ENCODE results near the gene NPPA. TPM values are rescaled to one million over a fixed set of nuclear protein-coding genes. Genes with fewer than 3 reads are reported as not detected.

Gene NPPA
- total and polyA plus RNA-seq, 9 of the 15 experiments (the other 6 are each of a cell fraction or from before 2014, with no cell fraction given) = not detected

DNA sequence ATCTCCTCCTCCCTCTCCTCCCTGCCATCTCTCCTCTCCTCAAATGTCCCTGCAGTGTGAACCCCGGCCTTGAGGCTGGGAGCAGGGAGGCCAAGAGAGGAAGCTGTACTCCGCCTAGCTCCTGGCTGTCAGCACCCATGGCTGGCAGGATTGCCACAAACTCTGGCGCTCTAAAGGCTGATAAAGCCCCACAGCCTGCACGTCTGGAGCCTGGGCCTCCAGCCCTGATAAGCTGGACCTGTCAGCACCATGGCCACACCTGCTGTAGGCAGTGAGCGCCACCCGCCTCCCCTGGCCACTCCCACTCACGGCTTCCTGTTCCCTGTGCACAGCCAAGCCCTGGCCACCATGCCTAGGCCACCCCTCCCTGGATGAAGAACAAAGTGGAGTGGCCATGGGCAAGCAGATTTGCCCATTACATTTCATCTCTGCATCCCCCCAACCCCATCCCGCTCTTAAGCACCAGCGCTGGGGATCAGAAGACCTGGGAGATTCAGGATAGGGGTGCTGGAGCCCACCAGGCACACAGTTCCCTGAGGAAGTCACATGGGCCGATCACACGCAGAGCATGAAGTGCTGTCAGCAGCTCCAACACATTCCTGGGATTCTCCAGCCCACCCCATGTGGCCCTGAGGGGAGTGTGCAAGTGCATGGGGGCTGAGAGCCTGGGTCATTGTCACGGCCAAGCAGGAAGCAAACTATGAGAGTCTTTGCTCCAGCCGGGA, 35.4 kb upstream of the NPPA start (continued):
- TF ChIP-seq NR2C1 (IDR thresholded peaks at IDR 0.05) (no peak), NR2C1 (tag; IDR thresholded peaks at IDR 0.05) (peak; percentile 62; the same call in 1 of the 2 replicates), ZNF436 (CRISPR knock-in tag; IDR thresholded peaks at IDR 0.05) (no peak), FOXK2 (conservative IDR thresholded peaks at IDR 0.05 in 1 of 2, IDR thresholded peaks at IDR 0.05 in 1 of 2; ENCODE audit: low read depth in 2 of 2) (0 out of 4 replicates have a peak, but pooled peaks of 1 of the 2 experiments have one; percentile 28), HDAC8 (tag; IDR thresholded peaks at IDR 0.05) (no peak), CREM (IDR thresholded peaks at IDR 0.05; ENCODE audit: low read depth) (peak; percentile 87), IFI16 (CRISPR knock-in tag; IDR thresholded peaks at IDR 0.05) (no peak), CBX8 (IDR thresholded peaks at IDR 0.05; ENCODE audit: borderline replicate concordance, extremely low read depth, low read depth, low read length, poor library complexity, severe bottlenecking) (no peak), ZNF175 (CRISPR knock-in tag; IDR thresholded peaks at IDR 0.05; ENCODE audit: low read depth) (peak; percentile 96), SLC30A9 (CRISPR knock-in tag; IDR thresholded peaks at IDR 0.05) (no peak), HNRNPL (IDR thresholded peaks at IDR 0.05; ENCODE audit: low read depth, low read length) (0 out of 2 replicates have a peak, but pooled peaks have one; percentile 39), RFX1 (IDR thresholded peaks at IDR 0.05) (no peak), RBM22 (IDR thresholded peaks at IDR 0.05; ENCODE audit: low read depth, low read length, poor library complexity, severe bottlenecking) (no peak), HNRNPH1 (optimal IDR thresholded peaks at IDR 0.05; ENCODE audit: low read depth, low read length) (no peak), ZBTB7A (IDR thresholded peaks at IDR 0.05; ENCODE audit: borderline replicate concordance, control insufficient read depth, low read depth, low read length) (peak; percentile 24; the same call in 1 of the 2 replicates), ZSCAN29 (IDR thresholded peaks at IDR 0.05) (no peak), BCOR (IDR thresholded peaks at IDR 0.05) (peak; percentile 80)
- TF ChIP-seq, protein P1, sequence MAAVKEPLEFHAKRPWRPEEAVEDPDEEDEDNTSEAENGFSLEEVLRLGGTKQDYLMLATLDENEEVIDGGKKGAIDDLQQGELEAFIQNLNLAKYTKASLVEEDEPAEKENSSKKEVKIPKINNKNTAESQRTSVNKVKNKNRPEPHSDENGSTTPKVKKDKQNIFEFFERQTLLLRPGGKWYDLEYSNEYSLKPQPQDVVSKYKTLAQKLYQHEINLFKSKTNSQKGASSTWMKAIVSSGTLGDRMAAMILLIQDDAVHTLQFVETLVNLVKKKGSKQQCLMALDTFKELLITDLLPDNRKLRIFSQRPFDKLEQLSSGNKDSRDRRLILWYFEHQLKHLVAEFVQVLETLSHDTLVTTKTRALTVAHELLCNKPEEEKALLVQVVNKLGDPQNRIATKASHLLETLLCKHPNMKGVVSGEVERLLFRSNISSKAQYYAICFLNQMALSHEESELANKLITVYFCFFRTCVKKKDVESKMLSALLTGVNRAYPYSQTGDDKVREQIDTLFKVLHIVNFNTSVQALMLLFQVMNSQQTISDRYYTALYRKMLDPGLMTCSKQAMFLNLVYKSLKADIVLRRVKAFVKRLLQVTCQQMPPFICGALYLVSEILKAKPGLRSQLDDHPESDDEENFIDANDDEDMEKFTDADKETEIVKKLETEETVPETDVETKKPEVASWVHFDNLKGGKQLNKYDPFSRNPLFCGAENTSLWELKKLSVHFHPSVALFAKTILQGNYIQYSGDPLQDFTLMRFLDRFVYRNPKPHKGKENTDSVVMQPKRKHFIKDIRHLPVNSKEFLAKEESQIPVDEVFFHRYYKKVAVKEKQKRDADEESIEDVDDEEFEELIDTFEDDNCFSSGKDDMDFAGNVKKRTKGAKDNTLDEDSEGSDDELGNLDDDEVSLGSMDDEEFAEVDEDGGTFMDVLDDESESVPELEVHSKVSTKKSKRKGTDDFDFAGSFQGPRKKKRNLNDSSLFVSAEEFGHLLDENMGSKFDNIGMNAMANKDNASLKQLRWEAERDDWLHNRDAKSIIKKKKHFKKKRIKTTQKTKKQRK (IDR thresholded peaks at IDR 0.05; ENCODE audit: borderline replicate concordance, low read depth, low read length) = no peak
- TF ChIP-seq, protein P2, sequence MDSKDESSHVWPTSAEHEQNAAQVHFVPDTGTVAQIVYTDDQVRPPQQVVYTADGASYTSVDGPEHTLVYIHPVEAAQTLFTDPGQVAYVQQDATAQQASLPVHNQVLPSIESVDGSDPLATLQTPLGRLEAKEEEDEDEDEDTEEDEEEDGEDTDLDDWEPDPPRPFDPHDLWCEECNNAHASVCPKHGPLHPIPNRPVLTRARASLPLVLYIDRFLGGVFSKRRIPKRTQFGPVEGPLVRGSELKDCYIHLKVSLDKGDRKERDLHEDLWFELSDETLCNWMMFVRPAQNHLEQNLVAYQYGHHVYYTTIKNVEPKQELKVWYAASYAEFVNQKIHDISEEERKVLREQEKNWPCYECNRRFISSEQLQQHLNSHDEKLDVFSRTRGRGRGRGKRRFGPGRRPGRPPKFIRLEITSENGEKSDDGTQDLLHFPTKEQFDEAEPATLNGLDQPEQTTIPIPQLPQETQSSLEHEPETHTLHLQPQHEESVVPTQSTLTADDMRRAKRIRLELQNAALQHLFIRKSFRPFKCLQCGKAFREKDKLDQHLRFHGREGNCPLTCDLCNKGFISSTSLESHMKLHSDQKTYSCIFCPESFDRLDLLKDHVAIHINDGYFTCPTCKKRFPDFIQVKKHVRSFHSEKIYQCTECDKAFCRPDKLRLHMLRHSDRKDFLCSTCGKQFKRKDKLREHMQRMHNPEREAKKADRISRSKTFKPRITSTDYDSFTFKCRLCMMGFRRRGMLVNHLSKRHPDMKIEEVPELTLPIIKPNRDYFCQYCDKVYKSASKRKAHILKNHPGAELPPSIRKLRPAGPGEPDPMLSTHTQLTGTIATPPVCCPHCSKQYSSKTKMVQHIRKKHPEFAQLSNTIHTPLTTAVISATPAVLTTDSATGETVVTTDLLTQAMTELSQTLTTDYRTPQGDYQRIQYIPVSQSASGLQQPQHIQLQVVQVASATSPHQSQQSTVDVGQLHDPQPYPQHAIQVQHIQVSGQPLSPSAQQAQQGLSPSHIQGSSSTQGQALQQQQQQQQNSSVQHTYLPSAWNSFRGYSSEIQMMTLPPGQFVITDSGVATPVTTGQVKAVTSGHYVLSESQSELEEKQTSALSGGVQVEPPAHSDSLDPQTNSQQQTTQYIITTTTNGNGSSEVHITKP (IDR thresholded peaks at IDR 0.05; ENCODE audit: partially characterized antibody) = no peak

All from K562 (cell line).